ENCODE results near the gene TMED5.

GRCh38 chr1:93124556-93125355 lies 55.5 kb downstream of the TMED5 start:
- TF ChIP-seq CTCF (IDR thresholded peaks at IDR 0.05) (no peak), POLR2AphosphoS5 (IDR thresholded peaks at IDR 0.05) (no peak)

Data from upper lobe of left lung (tissue), 4 donors.